Heart right ventricle (tissue), 16 donors: Measurements from ENCODE around the gene APOLD1. TPM values are rescaled to one million over a fixed set of nuclear protein-coding genes. Genes with fewer than 3 reads are reported as not detected.

Experiments
- ATAC-seq, 8 donors: fragments of 200-7000 bp; cut with Tn5 transposase; one replicate each; pipeline ENCODE4 v1.9.1; 2020; ENCODE audit warnings: mild to moderate bottlenecking in 8 of 8, moderate library complexity in 8 of 8, moderate number of reproducible peaks in 1 of 8
- DNase-seq, 2 donors: peaks; one replicate each; pipeline ENCODE4 v3.0.0-alpha.2; 2020
- H3K27ac ChIP-seq, 10 donors: fragments of 200-600 bp; sonication (generic) in 2 of 10; one replicate each; pipeline versions ENCODE4 v1.5.0 to v1.8.0; 2020 to 2022; ENCODE audit warnings: mild to moderate bottlenecking in 3 of 10
- H3K27me3 ChIP-seq, 7 donors: fragments of 200-600 bp; one replicate each; pipeline ENCODE4 v1.8.0; 2021 to 2022; ENCODE audit warnings: mild to moderate bottlenecking in 2 of 7
- H3K36me3 ChIP-seq, 9 donors: fragments of 200-600 bp; sonication (generic) in 1 of 9; one replicate each; pipeline versions ENCODE4 v1.5.0 to v1.8.0; 2020 to 2022; ENCODE audit warnings: mild to moderate bottlenecking in 2 of 9
- H3K4me1 ChIP-seq, 9 donors: fragments of 200-600 bp; sonication (generic) in 1 of 9; one replicate each; pipeline versions ENCODE4 v1.5.0 to v1.8.0; 2020 to 2022; ENCODE audit warnings: mild to moderate bottlenecking in 4 of 9
- H3K4me3 ChIP-seq, 10 donors: fragments of 200-600 bp; sonication (generic) in 2 of 10; one replicate each; pipeline versions ENCODE4 v1.5.0 to v1.8.0; 2020 to 2022; ENCODE audit warnings: mild to moderate bottlenecking in 7 of 10, moderate library complexity in 2 of 10
- H3K9me3 ChIP-seq, 11 donors: fragments of 200-600 bp in 10 of 11; sonication (generic) in 2 of 11; one replicate each; pipeline versions ENCODE4 v1.5.0 to v1.8.0; 2013 to 2022; ENCODE audit warnings: mild to moderate bottlenecking in 2 of 11, control low read depth in 1 of 11, moderate library complexity in 1 of 11
- CTCF ChIP-seq, 9 donors: fragments of 200-600 bp; sonication (generic) in 2 of 9; IDR thresholded peaks; one replicate each; pipeline versions ENCODE4 v1.5.0 to v1.8.0; 2021 to 2022; ENCODE audit warnings: antibody characterized with exemption in 9 of 9, mild to moderate bottlenecking in 5 of 9, moderate library complexity in 1 of 9
- WGBS, 2 donors: extraction: QIAGEN DNeasy Blood & Tissue Kit; methylation state at CpG; one replicate each; pipeline ENCODE4 v1.1.7; 2013; ENCODE audit warnings: inconsistent platforms in 1 of 2; 5-methylcytosine and 5-hydroxymethylcytosine counted together
- intact Hi-C, 10 donors: fragments of 100-400 bp; cut with DNase I; formaldehyde crosslinking; loops; one replicate each; pipeline versions ENCODE4 v1.11.1 to v1.14.2; 2022
- polyA plus RNA-seq, 2 donors: library from polyadenylated mRNA; stranded (reverse); fragments of 200-250 nt; gene quantifications; one replicate each; pipeline ENCODE4 v1.2.3, GENCODE V29; 2013
- total RNA-seq, 10 donors: library from RNA; stranded (reverse); fragmentation: NEBNext Ultra II Directional in 3 of 10; extraction: Animal tissue kit (Norgen Biotek cat#: 25700) in 3 of 10; gene quantifications; one replicate each; pipeline versions ENCODE4 v1.2.1 to v1.2.4, GENCODE V29; 2021 to 2023
- donor health status: Arrhythmogenic right ventricular cardiomyopathy.
- donor health status: ischemic (EF 13 %, LVEDD 7.1; RV severe dilation, severe dysfunction).
- donor health status: healthy with polysubstance abuse.
- donor health status: DM: no; HTN: yes; CAD: no.
- donor health status: DM: no; HTN: no; CAD: no.
- donor health status: ischemic (EF 25% LVEDD 6.9; RV normal size, moderate dysfunction).
- donor health status: ischemic (EF 25% LVEDD 5.7; RV mildly dilated, moderate dysfunction).
- donor health status: healthy.
- donor health status: DM: yes; HTN: yes; CAD: no.
- donor health status: Ischemic cardiomyopathy.
- donor health status: ischemic (EF 35%, LVEDD 5.7; RV mildly dilated, moderate dysfunction).
- donor health status: nonischemic (EF 11% LVEDD 7.7; RV severe dilation, severe dysfunction).
- donor health status: DM: yes; HTN: yes; CAD: no.
- donor health status: PGD.
- donor health status: ischemic (EF 29% LVEDD 5.4; RV normal size, mild dysfunction).
- donor health status: nonischemic (EF 23%, LVEDD 6.1; RV moderate dilation, normal function).

Gene APOLD1
- total and polyA plus RNA-seq, 12 donors, result 11.1 to 98.8 (median 20.6) TPM

DNA sequence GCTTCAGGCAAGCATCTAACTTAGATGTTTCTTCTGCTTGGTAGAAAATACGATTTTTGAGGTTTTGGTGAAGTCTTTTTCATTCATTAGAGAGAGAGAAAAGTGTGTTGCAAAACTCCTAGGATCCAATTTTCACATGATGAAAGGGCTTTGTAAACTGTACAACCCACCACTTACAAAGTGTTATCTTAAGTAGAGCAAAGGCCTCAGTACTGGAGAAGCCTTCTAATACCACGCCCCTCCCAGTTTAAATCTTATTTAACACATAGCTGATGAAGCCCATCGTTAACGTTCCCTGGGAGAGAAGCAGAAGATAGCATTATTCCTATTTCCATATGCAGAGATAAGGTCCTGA lies 869 bp downstream of the APOLD1 start:
- H3K36me3 ChIP-seq, result no peaks in the 10 kb centered on the region
- peak in 4 of 8 donors; percentile 1 to 5 (median 1) for ATAC-seq
- intact Hi-C loops, result loop anchor here in 5 of 10 donors (2.0 to 10.0 kb wide), 6 partner anchors 49 to 198 kb away; partner anchors contain the start of gene CDKN1B (in 2 of the 5)
- TF ChIP-seq CTCF (IDR thresholded peaks at IDR 0.05), result no peak
- peak overlapping the region; percentile 84 to 98 (median 94) for H3K27ac ChIP-seq
- peaks cover 0 to 66% (median 31%) of the 10 kb centered on the region in 9 donors for H3K4me1 ChIP-seq
- H3K9me3 ChIP-seq, result no peaks in the 10 kb centered on the region
- DNase-seq, result no peak
- H3K27me3 ChIP-seq, result no peaks in the 10 kb centered on the region
- 13% methylated on average over 4 of the region's 4 CpGs for WGBS, 2 donors
- peak overlapping the region; percentile 48 to 76 (median 66) for H3K4me3 ChIP-seq

DNA sequence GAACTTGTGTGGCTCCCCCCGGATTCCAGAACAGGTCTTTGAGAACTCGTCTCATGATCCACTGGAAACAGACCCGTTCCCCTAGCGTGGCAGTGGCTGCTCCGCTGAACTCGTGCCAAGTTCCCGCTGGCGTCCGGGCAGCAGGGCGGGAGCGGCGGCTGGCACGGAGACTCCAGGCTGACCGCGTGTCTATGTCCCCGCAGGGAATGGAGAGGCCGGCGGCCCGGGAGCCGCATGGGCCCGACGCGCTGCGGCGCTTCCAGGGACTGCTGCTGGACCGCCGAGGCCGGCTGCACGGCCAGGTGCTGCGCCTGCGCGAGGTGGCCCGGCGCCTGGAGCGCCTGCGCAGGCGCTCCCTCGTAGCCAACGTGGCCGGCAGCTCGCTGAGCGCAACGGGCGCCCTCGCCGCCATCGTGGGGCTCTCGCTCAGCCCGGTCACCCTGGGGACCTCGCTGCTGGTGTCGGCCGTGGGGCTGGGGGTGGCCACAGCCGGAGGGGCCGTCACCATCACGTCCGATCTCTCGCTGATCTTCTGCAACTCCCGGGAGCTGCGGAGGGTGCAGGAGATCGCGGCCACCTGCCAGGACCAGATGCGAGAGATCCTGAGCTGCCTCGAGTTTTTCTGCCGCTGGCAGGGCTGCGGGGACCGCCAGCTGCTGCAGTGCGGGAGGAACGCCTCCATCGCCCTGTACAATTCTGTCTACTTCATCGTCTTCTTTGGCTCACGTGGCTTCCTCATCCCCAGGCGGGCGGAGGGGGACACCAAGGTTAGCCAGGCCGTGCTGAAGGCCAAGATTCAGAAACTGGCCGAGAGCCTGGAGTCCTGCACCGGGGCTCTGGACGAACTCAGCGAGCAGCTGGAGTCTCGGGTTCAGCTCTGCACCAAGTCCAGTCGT lies 1.5 kb downstream of the APOLD1 start:
- peak; percentile 58 to 93 (median 79) for ATAC-seq
- TF ChIP-seq CTCF (IDR thresholded peaks at IDR 0.05), result peak in 4 of 9 donors; percentile 9 to 17 (median 14)
- intact Hi-C loops, result loop anchor here in 6 of 10 donors (1.0 to 10.0 kb wide), 7 partner anchors 50 to 198 kb away; partner anchors contain the start of gene CDKN1B (in 2 of the 6)
- peak; percentile 85 to 90 for DNase-seq
- H3K4me3 ChIP-seq, result peak overlapping the region; percentile 48 to 76 (median 66)
- H3K27me3 ChIP-seq, result no peaks in the 10 kb centered on the region
- peak overlapping the region; percentile 84 to 98 (median 94) for H3K27ac ChIP-seq
- WGBS, 2 donors, result 1% methylated on average over 78 to 80 of the region's 80 CpGs
- no peaks in the 10 kb centered on the region for H3K9me3 ChIP-seq
- H3K4me1 ChIP-seq, result peaks cover 0 to 73% (median 37%) of the 10 kb centered on the region in 9 donors
- no peaks in the 10 kb centered on the region for H3K36me3 ChIP-seq

DNA sequence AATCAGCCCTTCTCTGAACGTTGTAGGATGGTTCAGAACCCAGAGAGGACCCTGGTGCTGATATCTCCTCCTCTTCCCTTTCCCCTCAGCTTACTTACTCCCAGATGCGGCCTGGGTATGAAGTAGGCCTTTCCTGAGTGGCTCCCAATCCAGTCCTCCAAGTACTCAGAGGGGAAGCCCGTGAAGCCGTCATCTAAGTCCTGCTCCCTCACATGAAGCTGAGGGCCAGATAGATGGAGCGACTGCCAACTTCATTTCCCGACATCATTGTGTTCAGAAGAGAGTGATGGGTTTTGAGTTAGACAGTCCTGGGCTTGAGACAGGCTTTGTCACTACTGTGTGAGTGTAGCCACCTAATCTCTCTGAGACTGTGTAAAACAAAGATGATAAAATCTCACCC lies 2.7 kb downstream of the APOLD1 start:
- Histone ChIP-seq H3K4me3 (peak overlapping the region in 9 of 10 donors; percentile 57 to 76 (median 69)), H3K27me3 (no peaks in the 10 kb centered on the region), H3K9me3 (no peaks in the 10 kb centered on the region), H3K27ac (peak overlapping the region; percentile 84 to 98 (median 94)), H3K4me1 (peaks cover 0 to 84% (median 47%) of the 10 kb centered on the region in 9 donors), H3K36me3 (no peaks in the 10 kb centered on the region)
- no peak for DNase-seq
- intact Hi-C loops, result loop anchor here in 6 of 10 donors (2.0 to 10.0 kb wide), 7 partner anchors 21 to 197 kb away; partner anchors contain the start of genes CDKN1B (in 2 of the 6) and DDX47 (in 1 of the 6)
- TF ChIP-seq CTCF (IDR thresholded peaks at IDR 0.05), result no peak
- 36 to 60% methylated on average over 6 of the region's 6 CpGs for WGBS, 2 donors
- ATAC-seq, result peak in 1 of 8 donors; percentile 4

DNA sequence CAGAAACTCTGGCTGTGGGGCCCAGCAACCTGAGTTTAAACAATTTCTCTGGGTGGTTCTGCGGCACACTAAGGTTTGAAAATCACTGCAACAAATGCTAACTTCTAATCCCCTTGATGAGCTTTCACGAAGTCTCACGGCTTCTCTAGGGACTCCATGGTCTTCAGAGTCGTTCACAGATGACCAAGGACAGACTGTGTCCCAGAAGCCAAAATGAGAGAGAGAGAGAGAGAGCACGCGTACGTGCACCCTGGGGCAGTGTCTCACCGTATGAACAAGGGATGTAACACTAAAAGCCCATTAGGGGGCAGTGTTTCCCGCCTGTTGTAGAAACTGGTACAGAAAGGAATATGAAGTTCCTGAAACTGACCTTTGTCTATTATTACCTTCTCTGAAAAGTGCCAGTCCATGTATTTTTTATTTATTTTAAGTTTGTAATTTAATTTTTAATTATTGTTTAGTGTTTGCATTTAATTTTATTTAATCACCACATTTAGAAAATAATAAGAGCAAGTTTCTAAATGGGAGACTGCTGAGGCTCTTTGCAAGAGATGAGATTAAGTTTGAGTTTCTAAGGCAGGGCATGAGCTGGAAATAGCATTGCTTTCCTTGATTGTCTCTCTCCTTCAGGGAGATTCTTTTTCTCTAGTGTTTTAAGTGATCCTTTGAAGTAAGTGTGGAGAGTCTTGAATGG lies 3.4 kb downstream of the APOLD1 start:
- H3K36me3 ChIP-seq, result no peaks in the 10 kb centered on the region
- DNase-seq, result peak in 1 of 2 donors; percentile 83
- TF ChIP-seq CTCF (IDR thresholded peaks at IDR 0.05), result peak; percentile 67 to 94 (median 84)
- H3K27me3 ChIP-seq, result no peaks in the 10 kb centered on the region
- H3K4me3 ChIP-seq, result peak overlapping the region; percentile 0 to 76 (median 66)
- no peaks in the 10 kb centered on the region for H3K9me3 ChIP-seq
- intact Hi-C loops, result loop anchor here in 6 of 10 donors (2.0 to 10.0 kb wide), 7 partner anchors 20 to 196 kb away; partner anchors contain the start of genes CDKN1B (in 2 of the 6) and DDX47 (in 1 of the 6)
- H3K4me1 ChIP-seq, result peaks cover 0 to 85% (median 47%) of the 10 kb centered on the region in 9 donors
- peak in 7 of 8 donors; percentile 22 to 43 (median 36) for ATAC-seq
- 14 to 15% methylated on average over 9 of the region's 9 CpGs for WGBS, 2 donors
- H3K27ac ChIP-seq, result peak overlapping the region; percentile 84 to 98 (median 94)
